ENCODE data around the gene TBC1D9. TPM values are rescaled to one million over a fixed set of nuclear protein-coding genes. Genes with fewer than 3 reads are reported as not detected.

TBC1D9 gene
- total and polyA plus RNA-seq, 10 of the 15 experiments (the other 5 are each of a cell fraction or from before 2014, with no cell fraction given): 0.87 to 14.9 (median 7.1) TPM

- TF ChIP-seq MAX (IDR thresholded peaks at IDR 0.05; ENCODE audit: low read depth, low read length) (no peak), IKZF2 (IDR thresholded peaks at IDR 0.05) (no peak), ZBED1 (IDR thresholded peaks at IDR 0.05; ENCODE audit: borderline replicate concordance) (no peak), FOS (IDR thresholded peaks at IDR 0.05; ENCODE audit: borderline replicate concordance, extremely low read depth, insufficient read length) (no peak), TARDBP (IDR thresholded peaks at IDR 0.05; ENCODE audit: borderline replicate concordance) (no peak), RELB (IDR thresholded peaks at IDR 0.05; ENCODE audit: low read depth) (no peak)
These were observed 46.4 kb upstream of the TBC1D9 start (continued) for GRCh38 chr4:140802591-140802990.

GRCh38 chr4:140800666-140801065, 44.5 kb upstream of the TBC1D9 start:
- H3K4me3 ChIP-seq: no peak overlapping the region
- H3K27ac ChIP-seq (ENCODE audit: control insufficient read depth, insufficient read depth): no peak overlapping the region
- ChIA-PET RAD21 (ENCODE audit: unreplicated experiment) (interaction anchor here (1.9 kb wide), 1 partner anchor 10 kb away, joined by 5 read pairs; no protein-coding TSS in a partner anchor), POLR2A (no interaction called here), SMC1A (ENCODE audit: uncharacterized antibody, unreplicated experiment) (interaction anchor here (1.2 to 1.9 kb wide), 2 partner anchors 10 to 244 kb away, joined by 3 to 4 read pairs; no protein-coding TSS in a partner anchor), CTCF (interaction anchor here (0.6 to 1.4 kb wide), 2 partner anchors 58 to 60 kb away, joined by 3 read pairs; no protein-coding TSS in a partner anchor)
- no peaks in the 10 kb centered on the region for H3K36me3 ChIP-seq (ENCODE audit: control insufficient read depth in 2 of 2, insufficient read depth in 2 of 2, low read length in 1 of 2)
- H3K9me3 ChIP-seq (replicated peaks; ENCODE audit: control insufficient read depth, insufficient read depth, low read length): no peaks in the 10 kb centered on the region; the same call in 2 of the 3 replicates
- no peaks in the 10 kb centered on the region for H3K27me3 ChIP-seq (replicated peaks in 1 of 2; ENCODE audit: control insufficient read depth in 2 of 2, insufficient read depth in 2 of 2, low read length in 1 of 2)
- H3K4me1 ChIP-seq (ENCODE audit: control insufficient read depth, insufficient read depth, low read length): peaks cover 23% of the 10 kb centered on the region
- FAIRE-seq (peak; percentile 68), ATAC-seq (peak; percentile 84), DNase-seq (ENCODE audit: low read depth, low spot score) (no peak)
- H4K20me1 ChIP-seq (ENCODE audit: control insufficient read depth, insufficient read depth): no peaks in the 10 kb centered on the region
- no peaks in the 10 kb centered on the region for H3K79me2 ChIP-seq (ENCODE audit: control insufficient read depth, insufficient read depth, low read length)
- intact Hi-C loops (cut with micrococcal nuclease; ENCODE audit: unreplicated experiment): no loop called here
- H2AFZ ChIP-seq (ENCODE audit: control insufficient read depth, low read depth, low read length): peak overlapping the region; percentile 21; the same call in 1 of the 2 replicates
- in situ Hi-C loops (cut with MboI): no loop called here
- WGBS (ENCODE audit: insufficient coverage, insufficient replicate concordance, low lambda C conversion rate, missing lambda C conversion rate): 32% methylated on average over 5 of the region's 5 CpGs
- BruUV-seq (replicated peaks): no TSS peak
- H3K9ac ChIP-seq (ENCODE audit: control insufficient read depth, insufficient read depth, low read length): no peak overlapping the region
- H3K4me2 ChIP-seq (ENCODE audit: control insufficient read depth, insufficient read depth): peak overlapping the region; percentile 62
- no peak for TF ChIP-seq MTA3 (IDR thresholded peaks at IDR 0.05; ENCODE audit: borderline replicate concordance, low read length)
- no peak for TF ChIP-seq USF2 (IDR thresholded peaks at IDR 0.05; ENCODE audit: borderline replicate concordance, low read depth, low read length)
- no peak for TF ChIP-seq NFXL1 (IDR thresholded peaks at IDR 0.05; ENCODE audit: borderline replicate concordance)
- TF ChIP-seq GATAD2B (conservative IDR thresholded peaks at IDR 0.05; ENCODE audit: low read depth): 0 out of 2 replicates have a peak, but pooled peaks have one; percentile 29
- no peak for TF ChIP-seq STAT1 (conservative IDR thresholded peaks at IDR 0.05)
- TF ChIP-seq IKZF1 (conservative IDR thresholded peaks at IDR 0.05): peak; percentile 61
- no peak for TF ChIP-seq RBBP5 (conservative IDR thresholded peaks at IDR 0.05)
- TF ChIP-seq MEF2B (IDR thresholded peaks at IDR 0.05; ENCODE audit: partially characterized antibody, poor library complexity, severe bottlenecking): no peak
- no peak for TF ChIP-seq SP1 (IDR thresholded peaks at IDR 0.05; ENCODE audit: low read depth, low read length)
- 0 out of 2 replicates have a peak, but pooled peaks have one; percentile 18 for TF ChIP-seq DPF2 (IDR thresholded peaks at IDR 0.05)
- TF ChIP-seq CBX5 (IDR thresholded peaks at IDR 0.05; ENCODE audit: low read depth): no peak
- peak; percentile 68 to 78 for TF ChIP-seq IKZF2 (IDR thresholded peaks at IDR 0.05)
- TF ChIP-seq ZBTB4 (CRISPR knock-in tag; IDR thresholded peaks at IDR 0.05): no peak
- no peak for TF ChIP-seq CHD2 (IDR thresholded peaks at IDR 0.05; ENCODE audit: borderline replicate concordance, low read depth, low read length)
